SK-N-SH treated with all-trans-retinoic acid at 6 μM for 48 hours (cell line): ENCODE results near the gene VPS39.

Experiments
- ATAC-seq: fragments of 200-7000 bp; cut with Tn5 transposase; 3 replicates; pipeline ENCODE4 v1.9.1; 2020; ENCODE audit warnings: mild to moderate bottlenecking, moderate library complexity
- BACH2 ChIP-seq: fragments of 250-450 bp; sonication (Bioruptor Pico); IDR thresholded peaks from 2 replicates; pipeline ENCODE4 v1.9.0; 2021; ENCODE audit warnings: mild to moderate bottlenecking, borderline replicate concordance
- CREB5 ChIP-seq: fragments of 250-450 bp; sonication (Bioruptor Pico); IDR thresholded peaks from 2 replicates; pipeline ENCODE4 v1.5.1; 2020; ENCODE audit warnings: low read depth, mild to moderate bottlenecking, moderate library complexity
- CSDC2 ChIP-seq: fragments of 250-450 bp; sonication (Bioruptor Pico); IDR thresholded peaks from 2 replicates; pipeline ENCODE4 v1.5.0; 2020; ENCODE audit warnings: mild to moderate bottlenecking, moderate library complexity
- ESRRG ChIP-seq: fragments of 250-450 bp; sonication (Bioruptor Pico); IDR thresholded peaks from 2 replicates; pipeline ENCODE4 v1.6.1; 2021; ENCODE audit warnings: mild to moderate bottlenecking
- ISL1 ChIP-seq: fragments of 250-450 bp; sonication (Bioruptor Pico); IDR thresholded peaks from 2 replicates; pipeline ENCODE4 v2.1.2; 2022; ENCODE audit warnings: mild to moderate bottlenecking, moderate library complexity
- OSR1 ChIP-seq: fragments of 250-450 bp; sonication (Bioruptor Pico); IDR thresholded peaks from 2 replicates; pipeline ENCODE4 v1.8.0; 2022; ENCODE audit warnings: moderate library complexity, mild to moderate bottlenecking, inconsistent platforms
- PATZ1 ChIP-seq: fragments of 250-450 bp; sonication (Bioruptor Pico); IDR thresholded peaks from 2 replicates; pipeline ENCODE4 v1.8.0; 2020; ENCODE audit warnings: mild to moderate bottlenecking, moderate library complexity, borderline replicate concordance
- POU6F1 ChIP-seq: fragments of 250-450 bp; sonication (Bioruptor Pico); IDR thresholded peaks from 2 replicates; pipeline ENCODE4 v1.8.0; 2021; ENCODE audit warnings: low read depth, mild to moderate bottlenecking, moderate library complexity, borderline replicate concordance
- PPARA ChIP-seq: fragments of 250-450 bp; sonication (Bioruptor Pico); IDR thresholded peaks from 2 replicates; pipeline ENCODE4 v1.5.0; 2020; ENCODE audit warnings: mild to moderate bottlenecking, borderline replicate concordance
- RARB ChIP-seq: fragments of 250-450 bp; sonication (Bioruptor Pico); IDR thresholded peaks from 2 replicates; pipeline ENCODE4 v1.8.0; 2021; ENCODE audit warnings: mild to moderate bottlenecking, moderate library complexity
- SNAI2 ChIP-seq: fragments of 250-450 bp; sonication (Bioruptor Pico); IDR thresholded peaks from 2 replicates; pipeline ENCODE4 v1.5.0; 2020; ENCODE audit warnings: mild to moderate bottlenecking, moderate library complexity
- TCF4 ChIP-seq: fragments of 250-450 bp; sonication (Bioruptor Pico); IDR thresholded peaks from 2 replicates; pipeline ENCODE4 v1.8.0; 2021; ENCODE audit warnings: mild to moderate bottlenecking, moderate library complexity, borderline replicate concordance
- TOX ChIP-seq: fragments of 250-450 bp; sonication (Bioruptor Pico); IDR thresholded peaks from 2 replicates; pipeline ENCODE4 v1.8.0; 2021; ENCODE audit warnings: mild to moderate bottlenecking, moderate library complexity, borderline replicate concordance
- TSHZ2 ChIP-seq: fragments of 250-450 bp; sonication (Bioruptor Pico); IDR thresholded peaks from 2 replicates; pipeline ENCODE4 v1.5.0; 2020; ENCODE audit warnings: mild to moderate bottlenecking, moderate library complexity
- ZC3H10 ChIP-seq: fragments of 250-450 bp; sonication (Bioruptor Pico); IDR thresholded peaks from 2 replicates; pipeline ENCODE4 v1.5.1; 2021; ENCODE audit warnings: mild to moderate bottlenecking, moderate library complexity
- ZFP3 ChIP-seq: fragments of 250-450 bp; sonication (Bioruptor Pico); IDR thresholded peaks from 2 replicates; pipeline ENCODE4 v1.5.0; 2020; ENCODE audit warnings: mild to moderate bottlenecking, moderate library complexity
- ZFP30 ChIP-seq: fragments of 450-650 bp; formaldehyde crosslinking; IDR thresholded peaks from 2 replicates; pipeline ENCODE4 v1.5.0; 2022; ENCODE audit warnings: mild to moderate bottlenecking, moderate library complexity
- ZNF70 ChIP-seq: fragments of 450-650 bp; formaldehyde crosslinking; IDR thresholded peaks from 2 replicates; pipeline ENCODE4 v1.5.0; 2020; ENCODE audit warnings: mild to moderate bottlenecking, moderate library complexity
- ZNF8 ChIP-seq: fragments of 450-650 bp; formaldehyde crosslinking; IDR thresholded peaks from 2 replicates; pipeline ENCODE4 v1.5.0; 2020; ENCODE audit warnings: mild to moderate bottlenecking, moderate library complexity
- TF ChIP-seq, protein P1 (sequence below): fragments of 250-450 bp; sonication (Bioruptor Pico); IDR thresholded peaks from 2 replicates; pipeline ENCODE4 v1.5.1; 2021; ENCODE audit warnings: mild to moderate bottlenecking, moderate library complexity

Gene VPS39

DNA sequence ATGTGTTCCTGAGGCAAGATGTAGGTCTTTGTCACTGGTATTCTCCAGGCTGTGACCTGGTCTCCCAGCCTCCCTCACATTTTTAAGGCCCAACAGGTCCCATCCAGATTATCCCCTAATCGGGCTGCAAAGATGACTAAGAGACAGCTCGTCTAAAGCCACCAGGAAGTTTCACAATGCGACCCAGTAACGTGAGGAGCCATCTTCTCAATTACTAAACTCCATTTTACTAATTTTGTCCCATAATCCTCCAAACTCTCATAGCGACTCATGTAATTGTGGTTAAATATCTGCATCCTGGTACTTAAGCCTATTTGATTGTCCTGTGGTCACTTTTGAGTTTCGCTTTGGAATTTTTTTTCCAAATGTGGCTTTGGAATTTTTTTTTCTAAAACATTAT is 43.0 kb downstream of the VPS39 start:
- no peak for ATAC-seq
- TF ChIP-seq OSR1 (CRISPR knock-in tag) (no peak), ZFP30 (no peak), BACH2 (no peak), TOX (CRISPR knock-in tag) (no peak), ZNF70 (no peak), ZNF8 (CRISPR knock-in tag) (no peak), ESRRG (CRISPR knock-in tag) (no peak), ZFP3 (CRISPR knock-in tag) (no peak), TCF4 (CRISPR knock-in tag) (no peak), CREB5 (CRISPR knock-in tag) (no peak)
- TF ChIP-seq, protein P1, sequence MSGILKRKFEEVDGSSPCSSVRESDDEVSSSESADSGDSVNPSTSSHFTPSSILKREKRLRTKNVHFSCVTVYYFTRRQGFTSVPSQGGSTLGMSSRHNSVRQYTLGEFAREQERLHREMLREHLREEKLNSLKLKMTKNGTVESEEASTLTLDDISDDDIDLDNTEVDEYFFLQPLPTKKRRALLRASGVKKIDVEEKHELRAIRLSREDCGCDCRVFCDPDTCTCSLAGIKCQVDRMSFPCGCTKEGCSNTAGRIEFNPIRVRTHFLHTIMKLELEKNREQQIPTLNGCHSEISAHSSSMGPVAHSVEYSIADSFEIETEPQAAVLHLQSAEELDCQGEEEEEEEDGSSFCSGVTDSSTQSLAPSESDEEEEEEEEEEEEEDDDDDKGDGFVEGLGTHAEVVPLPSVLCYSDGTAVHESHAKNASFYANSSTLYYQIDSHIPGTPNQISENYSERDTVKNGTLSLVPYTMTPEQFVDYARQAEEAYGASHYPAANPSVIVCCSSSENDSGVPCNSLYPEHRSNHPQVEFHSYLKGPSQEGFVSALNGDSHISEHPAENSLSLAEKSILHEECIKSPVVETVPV (CRISPR knock-in tag) = no peak

- no peak for ATAC-seq
- no peak for TF ChIP-seq POU6F1 (CRISPR knock-in tag)
- no peak for TF ChIP-seq ZC3H10 (CRISPR knock-in tag)
- TF ChIP-seq TOX (CRISPR knock-in tag) = no peak
- no peak for TF ChIP-seq ZNF70
- TF ChIP-seq OSR1 (CRISPR knock-in tag) = no peak
Observed at GRCh38 chr15:42163947-42164550, 44.1 kb downstream of the VPS39 start.

GRCh38 chr15:42163291-42163690 is 44.8 kb downstream of the VPS39 start:
- ATAC-seq = no peak
- no peak for TF ChIP-seq TOX (CRISPR knock-in tag)
- TF ChIP-seq ZNF8 (CRISPR knock-in tag) = no peak
- TF ChIP-seq OSR1 (CRISPR knock-in tag) = no peak
- no peak for TF ChIP-seq TSHZ2
- no peak for TF ChIP-seq POU6F1 (CRISPR knock-in tag)
- no peak for TF ChIP-seq ZC3H10 (CRISPR knock-in tag)
- no peak for TF ChIP-seq ZNF70
- TF ChIP-seq, all 23 proteins: peak for 0

- no peak for ATAC-seq
- TF ChIP-seq ISL1 = no peak
- no peak for TF ChIP-seq POU6F1 (CRISPR knock-in tag)
- no peak for TF ChIP-seq CSDC2 (CRISPR knock-in tag)
- TF ChIP-seq TSHZ2 = no peak
- no peak for TF ChIP-seq SNAI2 (CRISPR knock-in tag)
- TF ChIP-seq PATZ1 (CRISPR knock-in tag) = no peak
- TF ChIP-seq PPARA (CRISPR knock-in tag) = no peak
- TF ChIP-seq ESRRG (CRISPR knock-in tag) = no peak
- no peak for TF ChIP-seq OSR1 (CRISPR knock-in tag)
- TF ChIP-seq RARB = no peak
Observed at GRCh38 chr15:42160136-42160535, 48.0 kb downstream of the VPS39 start.
